CD4-positive, alpha-beta T cell treated with Interleukin-21 for 1 hour (primary cell): Measurements from ENCODE around the gene USP7.
"Not testable (repeated sequence)": the region's sequence is repeated elsewhere in the genome, so short reads cannot be mapped to it uniquely, and the experiment has no call there.

Experiments used
- DNase-seq: peaks from one replicate; pipeline ENCODE4 v3.0.0-alpha.2; 2020

Gene USP7

DNA sequence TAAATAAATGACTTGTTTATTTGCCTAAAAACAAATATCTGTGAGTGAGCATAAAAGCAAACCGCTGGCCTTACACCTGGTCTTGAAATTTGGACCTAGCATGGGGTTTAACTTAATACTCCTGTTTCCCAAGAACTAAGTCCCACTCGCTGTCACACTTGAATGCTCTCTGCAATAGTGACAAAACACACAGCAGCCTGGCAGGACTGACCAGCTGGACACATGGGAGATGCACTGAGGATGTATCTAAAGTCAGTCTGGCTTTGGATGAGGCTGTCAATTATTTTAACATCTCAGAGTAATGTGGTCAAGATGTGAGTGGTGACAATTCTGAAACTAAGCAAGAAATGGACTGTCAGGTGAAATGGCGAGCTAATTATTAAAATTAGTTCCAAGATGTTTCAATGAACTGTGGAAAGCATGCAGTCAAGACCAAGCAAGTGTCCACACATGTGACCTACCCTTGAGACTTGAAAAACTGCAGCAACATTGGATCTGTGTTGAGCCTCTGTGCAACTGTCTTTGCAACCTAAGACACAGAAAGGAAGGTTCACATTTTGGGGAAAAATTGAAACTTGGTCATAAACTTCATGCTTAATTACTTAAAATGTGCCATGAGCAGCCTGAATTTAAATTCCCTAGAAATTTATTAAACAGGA lies 64.9 kb downstream of the USP7 start:
- no peak for DNase-seq

DNA sequence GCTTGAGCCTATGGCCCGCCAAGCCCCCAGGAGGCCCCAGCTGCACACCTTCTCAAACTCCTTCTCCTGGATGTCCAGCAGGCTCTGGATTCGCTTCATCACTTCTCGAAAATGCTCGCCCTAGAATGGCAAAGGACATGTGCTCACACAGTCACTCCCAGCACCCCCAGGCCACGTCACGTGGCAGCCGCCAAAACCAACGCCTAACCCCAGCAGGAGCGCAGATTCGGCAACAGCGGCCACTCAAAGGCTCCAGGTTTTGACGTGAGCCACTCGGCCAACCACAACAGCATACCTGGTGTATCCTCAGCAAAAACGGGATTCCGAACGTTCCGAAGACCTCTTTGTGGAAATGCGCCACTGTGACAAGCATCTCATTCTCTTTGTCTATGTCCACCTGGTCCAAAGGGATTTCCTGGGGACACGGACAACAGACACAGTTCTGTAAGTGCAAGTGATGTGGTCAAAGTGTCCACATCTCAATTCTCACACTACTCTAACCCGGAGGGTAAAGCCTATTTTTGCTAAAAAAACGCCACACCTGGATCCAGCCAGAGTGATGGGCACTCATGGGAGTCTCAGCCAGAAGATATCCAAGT lies 68.9 kb downstream of the USP7 start:
- DNase-seq: no peak

DNA sequence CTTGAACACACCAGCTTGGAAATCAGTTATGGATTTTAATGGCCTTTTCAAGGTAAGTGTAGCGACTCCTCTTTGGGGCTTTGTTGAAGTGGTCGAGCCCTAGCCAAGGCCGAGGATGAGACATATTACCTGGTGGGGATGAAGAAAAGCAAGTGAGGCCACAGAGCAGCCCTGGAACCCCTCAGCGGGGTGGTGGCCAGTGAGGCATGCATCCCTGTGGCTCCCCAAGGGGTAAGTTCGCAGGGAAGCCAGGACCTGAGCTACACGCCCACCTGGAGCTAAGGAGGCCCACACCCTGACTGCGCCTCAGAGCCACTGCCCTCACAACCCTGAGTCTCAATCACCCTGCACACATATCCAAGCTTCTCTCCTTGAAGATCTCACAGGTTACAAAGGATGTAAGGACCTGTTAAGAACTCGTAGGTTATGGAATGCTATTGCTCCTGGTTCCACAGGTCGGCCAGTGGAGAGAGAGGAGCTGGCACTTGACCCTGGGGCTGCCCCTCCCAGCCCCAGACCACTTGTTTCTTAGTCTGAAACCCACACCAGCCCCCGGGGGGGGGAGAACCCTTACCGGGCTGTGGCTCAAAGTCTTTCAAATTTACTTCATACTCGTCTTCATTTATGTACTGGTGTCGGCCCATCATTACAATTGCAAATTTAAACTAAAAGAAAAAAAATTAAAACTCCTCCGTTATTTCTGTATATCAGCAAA lies 69.6 kb downstream of the USP7 start:
- no peak for DNase-seq

DNA sequence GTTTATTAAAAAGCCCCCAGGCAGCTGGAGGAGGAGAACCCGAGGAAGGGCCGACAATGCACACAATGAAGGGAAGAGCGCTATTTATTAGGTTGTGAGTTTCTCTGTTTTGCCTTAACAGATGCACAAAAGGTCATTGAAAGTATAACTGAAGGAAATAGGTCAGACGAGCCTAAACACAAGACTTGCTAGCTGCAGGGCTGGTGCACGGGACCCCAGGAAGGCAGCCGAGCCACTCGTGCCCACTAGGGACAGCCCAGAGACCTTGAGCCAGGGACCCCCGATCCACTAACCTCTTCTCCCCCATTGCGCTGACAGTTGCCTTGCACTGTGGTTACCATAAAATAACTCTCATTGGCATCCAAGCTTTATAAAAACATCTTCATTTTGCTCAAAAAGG lies 70.3 kb downstream of the USP7 start:
- DNase-seq: no peak

DNA sequence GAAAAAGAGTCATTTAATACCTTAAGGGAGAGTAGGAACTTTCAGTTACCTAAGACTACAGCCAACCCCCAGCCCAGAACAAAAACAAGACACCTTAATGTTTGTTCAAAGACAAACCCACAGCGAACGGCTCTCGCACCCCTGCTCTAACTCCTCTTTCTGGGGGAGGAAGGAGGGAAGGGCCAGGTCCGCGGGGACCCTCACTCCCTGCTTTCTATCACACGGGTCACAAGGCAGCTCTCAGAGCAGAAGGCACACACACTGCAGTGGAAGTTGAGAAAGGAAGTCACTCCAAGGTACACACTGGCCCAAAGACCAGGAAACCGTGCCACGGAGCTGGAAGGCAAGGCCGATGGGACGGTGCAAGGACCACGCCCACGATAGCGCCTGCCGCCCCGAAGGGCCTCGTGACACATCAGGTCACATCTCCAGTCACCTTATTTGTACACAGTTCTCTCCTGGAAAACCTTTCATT lies 71.6 kb downstream of the USP7 start:
- no peak for DNase-seq

DNA sequence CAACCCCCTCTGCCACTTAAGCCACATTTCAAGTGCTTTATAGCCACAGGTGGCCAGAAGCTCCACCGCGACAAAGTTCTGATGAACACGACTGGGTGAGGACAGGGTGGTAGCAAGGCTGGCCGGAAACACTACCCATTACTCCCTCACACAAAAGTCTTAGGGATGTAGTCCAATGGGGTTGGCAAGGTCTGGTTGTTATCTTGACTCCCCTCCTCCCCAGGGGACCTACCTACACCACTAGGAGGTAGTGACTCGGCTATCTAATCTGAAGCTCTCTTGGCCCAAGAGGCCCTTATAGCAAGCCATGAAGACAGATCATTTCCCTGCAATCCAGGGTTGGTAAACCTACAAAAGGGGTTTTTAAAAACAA lies 73.2 kb downstream of the USP7 start:
- DNase-seq: no peak

DNA sequence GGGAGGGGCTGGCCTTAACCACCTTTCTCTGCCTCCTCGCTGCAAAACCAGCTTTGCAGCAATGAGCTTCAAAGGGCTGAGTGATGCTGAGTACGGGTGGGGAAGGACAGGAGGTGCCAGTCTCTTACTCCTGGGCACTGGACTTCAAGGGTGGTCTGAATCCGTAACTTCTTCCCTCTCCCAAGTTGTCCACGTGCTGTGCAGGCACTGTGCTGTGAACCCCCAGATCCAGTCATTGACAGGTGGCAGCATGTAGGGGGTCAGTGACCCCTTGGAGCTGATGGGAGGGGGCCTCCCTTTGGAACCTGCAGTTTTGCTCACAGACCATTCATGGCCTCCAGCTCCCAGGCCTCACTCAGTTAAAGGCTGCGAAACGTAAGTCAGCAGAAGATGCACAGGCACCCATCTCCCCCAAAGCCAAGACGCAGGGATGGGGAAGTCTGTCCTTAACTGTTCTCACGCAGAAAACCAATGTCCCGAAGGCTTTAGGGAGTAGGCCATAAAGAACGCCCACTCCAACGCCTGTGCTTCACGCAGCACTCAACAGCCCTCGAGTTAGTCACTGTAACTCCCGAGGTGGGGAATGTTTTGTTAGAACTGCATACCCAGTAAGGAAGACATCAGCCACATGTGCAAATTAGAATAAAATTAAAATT lies 73.7 kb downstream of the USP7 start:
- DNase-seq: no peak

DNA sequence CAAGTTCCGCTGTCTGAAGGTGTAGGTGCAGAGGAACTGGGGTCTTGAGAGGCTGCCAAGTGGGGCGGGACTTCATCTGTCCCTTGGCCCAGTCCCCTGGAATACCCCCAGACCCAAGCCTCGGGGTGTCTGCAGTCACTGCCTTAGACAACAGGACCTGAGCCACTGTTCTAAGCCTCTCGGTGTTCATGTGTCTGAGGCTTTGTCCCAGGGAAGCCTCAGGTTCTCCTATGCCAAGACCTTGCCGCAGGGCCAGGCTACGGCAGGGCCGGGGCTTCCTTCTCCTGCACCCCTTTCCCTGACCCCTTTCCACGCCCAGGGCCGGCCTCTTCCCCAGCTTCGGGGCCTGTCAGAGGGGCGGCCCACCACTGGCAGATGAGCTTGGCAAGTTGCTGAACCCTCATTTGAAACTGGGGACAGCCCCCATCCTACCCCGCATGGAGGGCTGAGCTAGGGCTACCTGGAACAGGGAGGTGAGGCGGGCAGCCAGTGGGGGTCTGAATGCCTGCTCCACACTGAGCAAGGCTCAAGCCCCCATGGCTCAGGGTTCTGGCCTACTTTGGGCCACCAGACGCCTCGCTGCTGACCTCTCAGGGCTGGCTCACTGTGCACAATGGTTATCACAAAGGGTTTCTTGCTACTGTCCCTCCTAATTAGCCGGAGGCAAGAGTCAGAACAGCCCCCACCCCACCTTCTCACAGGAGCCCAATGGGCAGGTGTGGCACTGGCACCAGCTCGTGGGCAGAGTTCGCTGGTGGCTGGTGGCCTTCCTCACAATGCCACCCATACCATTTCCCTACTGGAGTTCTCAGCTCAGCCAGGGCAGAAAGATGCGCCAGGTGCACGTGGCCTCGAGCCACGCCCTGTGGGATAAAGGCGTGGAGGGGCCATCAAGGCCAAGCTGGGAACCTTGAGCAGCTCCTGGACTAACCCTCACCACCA lies 74.5 kb downstream of the USP7 start:
- no peak for DNase-seq

DNA sequence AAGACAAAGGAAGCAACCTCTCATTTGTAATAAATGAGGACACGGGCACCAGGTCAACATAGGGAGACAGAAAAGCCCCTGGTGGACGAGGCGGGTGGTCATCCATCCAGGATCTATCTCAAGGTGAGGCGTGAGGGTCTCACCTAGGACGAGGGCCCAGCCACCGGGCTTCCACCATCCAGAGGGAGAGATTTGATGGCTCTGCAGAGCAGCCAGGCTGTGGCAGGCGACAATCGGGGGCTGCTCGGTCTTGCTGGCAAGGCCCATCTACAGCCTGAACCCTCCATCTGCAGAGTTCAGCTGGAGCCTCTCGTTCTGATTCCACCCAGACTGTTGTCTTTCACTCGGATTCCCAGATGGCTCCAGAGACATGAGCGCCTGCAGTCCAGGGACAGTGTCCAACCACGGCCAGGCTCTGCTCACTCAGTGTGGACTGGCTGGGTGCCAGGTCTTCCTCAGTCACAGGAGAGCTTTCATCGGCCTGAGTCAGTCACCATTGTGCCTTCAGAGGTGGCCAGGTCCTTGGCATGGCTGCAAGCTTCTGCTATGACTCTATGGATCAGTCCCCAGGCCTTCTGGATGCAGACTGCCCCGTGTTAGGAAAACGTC lies 75.7 kb downstream of the USP7 start:
- DNase-seq: no peak

DNA sequence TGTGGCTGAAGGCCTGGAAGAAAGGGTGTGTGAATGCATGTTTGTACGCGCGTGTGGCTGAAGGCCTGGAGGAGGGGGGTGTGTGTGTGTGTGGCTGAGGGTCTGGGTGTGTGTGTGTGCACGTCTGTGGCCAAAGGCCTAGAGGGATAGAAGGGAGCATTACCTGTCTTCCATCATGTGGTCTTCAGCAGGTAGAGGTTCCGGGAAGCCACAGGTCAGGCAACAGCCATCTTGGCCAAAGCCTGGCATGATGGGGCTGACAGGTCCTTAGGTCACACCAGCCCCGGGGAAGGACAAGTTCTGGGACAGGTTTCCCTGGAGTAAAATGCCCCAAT lies 76.3 kb downstream of the USP7 start:
- no peak for DNase-seq

DNA sequence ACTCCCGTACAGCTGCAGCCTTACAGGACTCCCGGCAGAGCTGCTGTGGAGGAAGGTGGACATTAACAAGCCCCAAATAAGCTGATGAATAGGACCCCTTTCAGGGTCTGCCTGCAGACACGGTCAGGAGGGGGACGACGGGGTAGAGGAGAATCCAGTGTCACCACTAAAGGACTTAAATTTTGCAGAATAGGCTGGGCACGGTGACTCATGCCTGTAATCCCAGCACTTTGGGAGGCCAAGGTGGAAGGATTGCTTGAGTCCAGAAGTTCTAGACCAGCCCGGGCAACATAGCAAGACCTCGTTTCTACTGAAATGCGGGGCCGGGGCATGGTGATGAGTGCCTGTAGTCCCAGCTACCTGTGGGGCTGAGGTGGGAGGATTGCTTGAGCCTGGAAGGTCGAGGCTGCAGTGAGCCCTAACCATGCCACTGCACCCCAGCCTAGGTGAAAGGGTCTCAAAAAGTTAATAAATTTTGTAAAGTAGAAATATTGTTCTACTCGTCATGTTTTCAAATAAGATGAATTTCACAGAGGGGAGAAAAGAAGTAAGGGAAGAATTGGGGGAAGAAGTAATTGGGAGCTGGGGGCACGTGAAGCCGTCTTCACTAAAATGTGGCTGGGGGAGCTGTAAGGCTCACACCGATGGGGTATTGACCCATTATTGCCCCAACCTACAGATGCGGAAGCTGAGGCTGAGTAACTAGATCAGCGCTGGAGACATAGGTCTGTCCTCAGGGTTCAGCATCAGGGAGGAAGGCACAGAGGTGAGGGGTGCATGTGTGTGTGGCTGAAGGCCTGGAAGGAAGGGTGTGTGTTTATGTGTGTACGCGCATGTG lies 76.9 kb downstream of the USP7 start:
- DNase-seq: no peak

DNA sequence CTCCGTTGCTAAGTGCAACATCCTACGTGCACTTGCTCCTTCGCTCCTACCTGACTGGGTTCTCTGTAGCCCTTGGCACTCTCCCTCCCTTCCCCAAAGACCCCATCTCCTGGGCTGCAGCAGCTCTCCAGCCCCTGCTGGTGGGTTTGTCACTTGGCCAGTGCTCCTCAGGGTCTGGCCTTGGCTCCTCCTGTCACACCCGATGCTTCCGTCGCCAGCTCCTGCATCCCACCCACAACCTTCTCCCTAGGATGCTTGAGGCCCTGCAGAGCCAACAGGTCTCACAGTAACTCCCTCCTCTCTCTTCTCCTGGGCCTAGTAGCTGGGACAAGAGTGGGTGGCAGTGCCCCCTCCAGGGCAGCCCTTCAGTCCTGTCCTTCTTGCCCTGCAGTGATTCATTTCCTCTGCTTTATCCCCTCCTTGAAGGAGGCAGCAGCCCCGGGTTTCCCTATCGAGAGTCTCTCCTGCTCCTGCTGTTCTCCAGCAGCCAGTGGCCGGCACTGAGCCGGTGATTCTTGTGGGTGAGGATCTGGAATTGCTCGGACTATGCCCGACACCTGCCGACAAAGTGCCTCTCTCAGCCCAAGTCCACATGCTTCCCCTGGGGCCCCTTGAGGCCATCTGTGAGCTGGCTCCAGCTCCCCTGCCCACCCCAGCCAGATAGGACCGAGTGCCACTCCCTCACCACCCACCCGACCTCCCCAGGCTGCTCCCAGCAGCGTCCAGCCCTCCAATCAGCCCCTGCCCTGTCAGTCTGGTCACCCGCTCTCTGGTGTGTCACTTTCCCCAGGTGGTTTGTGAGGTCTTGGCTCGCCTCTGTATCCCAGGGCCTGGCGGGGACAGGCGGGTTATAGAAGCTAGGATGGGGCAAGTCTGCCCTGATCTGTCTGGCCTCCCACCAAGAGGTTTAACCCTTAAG lies 77.8 kb downstream of the USP7 start:
- DNase-seq: no peak

DNA sequence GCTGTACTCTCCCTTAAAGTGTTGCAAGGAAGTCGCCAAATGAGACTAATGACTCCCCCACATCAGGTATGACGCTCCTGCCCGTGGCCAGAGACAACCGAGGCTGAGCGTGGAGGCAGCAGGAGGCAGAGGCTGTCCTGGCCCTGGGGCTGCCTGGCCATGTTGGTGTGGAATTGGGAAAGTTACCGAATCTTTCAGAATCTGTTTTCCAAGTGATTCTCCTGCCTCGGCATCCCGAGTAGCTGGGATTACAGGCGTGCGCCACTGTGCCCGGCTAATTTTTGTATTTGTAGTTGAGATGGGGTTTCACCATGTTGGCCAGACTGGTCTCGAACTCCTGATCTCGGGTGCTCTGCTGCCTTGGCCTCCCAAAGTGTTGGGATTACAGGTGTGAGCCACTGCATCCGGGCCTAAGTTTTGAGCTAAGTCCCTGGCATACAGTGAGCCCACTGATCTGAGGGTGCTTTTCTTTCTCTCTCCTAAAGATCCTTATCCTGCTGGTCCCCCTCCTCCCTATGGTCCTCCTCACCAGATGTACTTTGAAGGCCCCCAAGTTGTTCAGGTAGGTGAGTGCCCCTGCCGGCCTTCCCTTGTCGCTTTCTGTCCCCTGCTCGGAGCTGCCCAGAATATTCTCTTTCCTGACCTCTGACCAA lies 80.9 kb downstream of the USP7 start:
- DNase-seq: no peak

DNA sequence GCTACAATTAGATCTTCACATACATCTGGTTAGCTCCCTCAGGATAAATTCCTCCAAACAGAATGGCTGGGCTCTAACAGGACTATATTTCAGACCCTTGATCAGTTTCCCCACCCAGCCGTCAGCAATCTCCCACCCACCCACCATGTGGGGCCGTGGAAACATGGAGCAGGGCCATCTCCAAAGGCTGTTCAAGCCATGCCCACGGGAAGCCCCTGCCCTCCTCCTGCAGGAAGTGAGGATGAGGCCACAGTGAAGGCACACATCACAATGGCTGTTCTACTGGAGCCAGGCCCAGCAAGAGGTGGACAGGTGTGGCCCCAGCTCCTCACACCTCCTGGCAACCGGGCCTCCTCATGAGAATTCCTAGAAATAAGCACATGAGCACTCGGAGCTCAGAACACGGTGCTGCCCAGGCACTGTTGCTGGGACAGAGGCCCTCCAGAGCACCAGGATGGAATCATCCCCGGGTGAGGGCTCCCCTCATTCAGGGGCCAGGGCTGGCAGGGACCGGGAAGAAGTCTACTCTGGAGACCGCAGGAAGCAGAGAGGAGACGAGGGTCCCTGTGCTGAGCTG lies 81.6 kb downstream of the USP7 start, which contains the start of gene LITAFD:
Gene LITAFD (plus strand): TSS at position 311 of the 577 bp plus-strand sequence. CDS start 2,005 bp downstream, outside the sequence.
- no peak for DNase-seq

DNA sequence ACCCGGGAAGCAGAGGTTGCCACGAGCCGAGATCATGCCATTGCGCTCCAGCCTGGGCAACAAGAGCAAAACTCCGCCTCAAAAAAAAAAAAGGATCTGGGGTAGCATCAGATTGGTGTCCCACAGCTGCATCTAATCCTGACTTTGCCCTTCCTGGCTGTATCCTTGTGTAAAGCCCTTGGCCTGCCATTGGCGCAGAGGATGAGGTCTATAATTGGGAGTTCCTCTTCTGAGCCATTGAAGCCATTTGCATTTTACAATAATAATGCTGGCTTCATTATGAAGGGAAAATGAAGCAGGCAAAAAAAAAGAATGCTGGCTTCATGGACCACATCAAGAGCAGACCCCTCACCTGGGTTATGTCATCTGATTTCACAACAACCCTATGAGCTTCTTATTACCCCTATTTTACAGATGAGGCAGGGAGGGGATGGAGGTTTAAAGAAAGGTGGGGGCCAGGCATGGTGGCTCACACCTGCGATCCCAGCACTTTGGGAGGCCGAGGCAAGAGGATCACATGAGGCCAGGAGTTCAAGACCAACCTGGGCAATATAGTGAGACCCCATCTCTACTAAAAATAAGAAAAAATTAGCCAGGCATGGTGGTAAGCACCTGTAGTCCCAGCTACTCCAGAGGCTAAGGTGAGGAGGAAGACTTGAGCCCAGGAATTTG lies 82.7 kb downstream of the USP7 start:
- no peak for DNase-seq

DNA sequence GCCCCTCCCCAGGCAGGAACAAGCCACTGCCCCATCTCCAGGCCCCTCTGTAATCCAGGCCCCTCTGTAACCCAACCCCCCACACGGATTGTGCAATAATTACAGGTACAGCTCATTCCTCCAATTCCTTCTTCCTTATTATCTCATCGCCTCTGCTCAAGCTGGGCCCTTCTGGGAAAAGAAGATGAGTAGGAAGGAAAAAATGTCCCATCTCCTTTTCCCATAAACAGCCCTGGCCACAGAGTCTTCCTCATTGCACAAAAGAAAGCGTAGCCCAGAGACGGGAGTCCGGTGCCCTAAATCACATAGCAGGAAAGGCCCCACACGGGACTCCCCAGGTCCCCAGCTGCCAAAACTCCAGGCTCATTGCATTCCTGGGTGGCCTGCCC lies 85.2 kb downstream of the USP7 start:
- DNase-seq: no peak

DNA sequence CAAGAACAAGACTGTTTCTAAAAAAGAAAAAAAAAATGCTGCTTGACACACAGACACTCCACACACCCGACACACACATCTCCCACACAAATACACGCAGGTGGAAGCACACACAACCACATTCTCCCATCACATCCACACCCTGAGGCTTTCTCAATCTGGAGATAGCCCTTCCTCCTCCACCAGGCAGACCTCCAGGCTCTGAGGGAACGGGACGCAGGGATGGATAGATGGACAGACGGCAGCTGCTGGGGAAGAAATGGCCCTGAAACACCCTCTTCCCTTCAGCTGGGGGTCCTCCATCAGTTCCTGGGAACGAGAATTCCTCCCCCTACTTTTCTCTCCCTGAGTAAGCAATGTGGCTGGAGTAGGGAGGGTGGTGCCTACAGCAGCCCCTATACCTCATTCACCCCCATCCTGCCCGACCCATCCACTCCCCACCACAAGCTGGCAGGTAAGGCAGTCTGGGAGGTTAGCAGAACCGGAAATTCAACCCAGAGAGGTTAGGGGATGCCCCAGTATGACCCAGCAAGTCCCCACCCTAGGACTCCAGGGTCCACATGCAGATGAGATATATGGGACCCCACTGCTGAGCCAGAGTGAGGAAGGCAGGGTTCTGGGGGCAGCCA lies 85.7 kb downstream of the USP7 start:
- no peak for DNase-seq

DNA sequence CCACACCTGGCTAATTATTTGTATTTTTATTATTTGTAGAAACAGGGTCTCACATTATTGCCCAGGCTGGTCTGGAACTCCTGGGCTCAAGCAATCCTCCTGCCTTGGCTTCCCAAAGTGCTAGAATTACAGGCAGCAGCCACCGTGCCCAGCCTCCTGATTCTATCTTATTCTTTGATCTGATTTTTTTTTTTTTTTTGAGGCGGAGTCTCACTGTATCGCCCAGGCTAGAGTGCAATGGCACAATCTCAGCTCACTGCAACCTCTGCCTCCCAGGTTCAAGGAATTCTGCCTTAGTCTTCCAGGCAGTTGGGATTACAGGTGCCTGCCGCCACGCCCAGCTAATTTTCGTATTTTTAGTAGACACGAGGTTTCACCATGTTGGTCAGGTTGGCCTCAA lies 88.4 kb downstream of the USP7 start:
- not testable (repeated sequence) for DNase-seq
